Measurements from ENCODE around the gene STX1A. TPM values are rescaled to one million over a fixed set of nuclear protein-coding genes. Genes with fewer than 3 reads are reported as not detected.

The STX1A gene
- total and polyA plus RNA-seq, 2 of the 13 experiments (the other 11 are each of a cell fraction or from before 2014, with no cell fraction given): 6.1 to 12.2 TPM

GRCh38 chr7:73696372-73696771 lies 23.1 kb downstream of the STX1A start:
- CTCF ChIA-PET (ENCODE audit: low intra/inter-chr PET ratio, low total read pairs): no interaction called here
- no peak for TF ChIP-seq SIN3B (IDR thresholded peaks at IDR 0.05; ENCODE audit: low read length)
- no peak for TF ChIP-seq ZBTB39 (CRISPR knock-in tag; IDR thresholded peaks at IDR 0.05)
- no peak for TF ChIP-seq ZSCAN25 (CRISPR knock-in tag; IDR thresholded peaks at IDR 0.05)
- TF ChIP-seq PRPF4 (IDR thresholded peaks at IDR 0.05; ENCODE audit: low read depth, low read length, poor library complexity, severe bottlenecking): no peak
- no peak for TF ChIP-seq ZNF792 (CRISPR knock-in tag; IDR thresholded peaks at IDR 0.05)
- no peak for TF ChIP-seq NONO (IDR thresholded peaks at IDR 0.05)
- no peak for TF ChIP-seq NONO (CRISPR knock-in tag; conservative IDR thresholded peaks at IDR 0.05)
- TF ChIP-seq ZKSCAN1 (IDR thresholded peaks at IDR 0.05; ENCODE audit: low read length): no peak
- Histone ChIP-seq H4K20me1 (ENCODE audit: insufficient read depth, low read length) (no peaks in the 10 kb centered on the region), H3K4me2 (ENCODE audit: low read depth, low read length) (no peak overlapping the region), H3K9me3 (ENCODE audit: low read length) (no peaks in the 10 kb centered on the region), H3K36me3 (replicated peaks in 1 of 2; ENCODE audit: control insufficient read depth in 1 of 2, insufficient read depth in 2 of 2, low read length in 2 of 2) (peaks cover 22 to 75% of the 10 kb centered on the region in 2 experiments), H3K27ac (ENCODE audit: extremely low read length, insufficient read depth, low read length) (no peak overlapping the region), H2AFZ (ENCODE audit: low read length) (no peak overlapping the region), H3K27me3 (ENCODE audit: control insufficient read depth in 1 of 2, insufficient read depth in 2 of 2, low read length in 2 of 2) (no peaks in the 10 kb centered on the region), H3K4me1 (ENCODE audit: insufficient read depth, low read length) (peaks cover 15% of the 10 kb centered on the region), H3K79me2 (ENCODE audit: insufficient read depth, low read length) (no peaks in the 10 kb centered on the region), H3K9ac (ENCODE audit: insufficient read depth, low read depth, low read length) (no peak overlapping the region), H3K4me3 (replicated peaks in 1 of 3; ENCODE audit: insufficient read depth in 1 of 3, low read depth in 2 of 3, low read length in 3 of 3) (no peak overlapping the region)
- ATAC-seq (no peak), DNase-seq (ENCODE audit: low spot score) (no peak), FAIRE-seq (no peak)
- BruUV-seq (replicated peaks): no TSS peak
- in situ Hi-C loops (cut with HindIII; ENCODE audit: extremely low pct_ligation_motif_present, low pct_unique_long_range_greater_than_20kb) (no loop called here), intact Hi-C loops (cut with micrococcal nuclease; ENCODE audit: unreplicated experiment) (no loop called here)
- POLR2A ChIA-PET: interaction anchor here (0.8 to 1.6 kb wide), 3 partner anchors 13 to 72 kb away, joined by 3 to 5 read pairs (median 3); partner anchors contain the start of genes BUD23, DNAJC30 and MLXIPL
- WGBS (ENCODE audit: low lambda C conversion rate): 97% methylated on average over 4 of the region's 4 CpGs

GRCh38 chr7:73690646-73691045 lies 28.8 kb downstream of the STX1A start:
- Histone ChIP-seq H4K20me1 (ENCODE audit: insufficient read depth, low read length) (no peaks in the 10 kb centered on the region), H3K4me1 (ENCODE audit: insufficient read depth, low read length) (no peaks in the 10 kb centered on the region), H3K79me2 (ENCODE audit: insufficient read depth, low read length) (peaks cover 9% of the 10 kb centered on the region), H3K4me3 (replicated peaks in 1 of 3; ENCODE audit: insufficient read depth in 1 of 3, low read depth in 2 of 3, low read length in 3 of 3) (no peak overlapping the region), H3K9ac (ENCODE audit: insufficient read depth, low read depth, low read length) (no peak overlapping the region), H3K36me3 (replicated peaks in 1 of 2; ENCODE audit: control insufficient read depth in 1 of 2, insufficient read depth in 2 of 2, low read length in 2 of 2) (peaks cover 36 to 85% of the 10 kb centered on the region in 2 experiments), H2AFZ (ENCODE audit: low read length) (no peak overlapping the region), H3K27ac (ENCODE audit: extremely low read length, insufficient read depth, low read length) (no peak overlapping the region), H3K27me3 (ENCODE audit: control insufficient read depth in 1 of 2, insufficient read depth in 2 of 2, low read length in 2 of 2) (no peaks in the 10 kb centered on the region), H3K4me2 (ENCODE audit: low read depth, low read length) (no peak overlapping the region), H3K9me3 (ENCODE audit: low read length) (no peaks in the 10 kb centered on the region)
- ATAC-seq: no peak
- DNase-seq (ENCODE audit: low spot score): no peak
- intact Hi-C loops (cut with micrococcal nuclease; ENCODE audit: unreplicated experiment) (no loop called here), in situ Hi-C loops (cut with HindIII; ENCODE audit: extremely low pct_ligation_motif_present, low pct_unique_long_range_greater_than_20kb) (no loop called here)
- no peak for FAIRE-seq
- 95% methylated on average over 7 of the region's 7 CpGs for WGBS (ENCODE audit: low lambda C conversion rate)
- BruUV-seq (replicated peaks): no TSS peak
- CTCF ChIA-PET (ENCODE audit: low intra/inter-chr PET ratio, low total read pairs): no interaction called here
- no peak for TF ChIP-seq ZNF484 (CRISPR knock-in tag; IDR thresholded peaks at IDR 0.05; ENCODE audit: borderline replicate concordance, low read depth)
- TF ChIP-seq STAG1 (CRISPR knock-in tag; IDR thresholded peaks at IDR 0.05): no peak
- peak; percentile 37; the same call in 1 of the 2 replicates for TF ChIP-seq ZNF121 (CRISPR knock-in tag; IDR thresholded peaks at IDR 0.05)
- TF ChIP-seq SMYD3 (CRISPR knock-in tag; IDR thresholded peaks at IDR 0.05): no peak
- POLR2A ChIA-PET: no interaction called here
